ENCODE results near the gene COPG1. TPM values are rescaled to one million over a fixed set of nuclear protein-coding genes. Genes with fewer than 3 reads are reported as not detected.
"Not testable (repeated sequence)": the region's sequence is repeated elsewhere in the genome, so short reads cannot be mapped to it uniquely, and the experiment has no call there.

Gene COPG1
- 111 TPM for total RNA-seq

DNA sequence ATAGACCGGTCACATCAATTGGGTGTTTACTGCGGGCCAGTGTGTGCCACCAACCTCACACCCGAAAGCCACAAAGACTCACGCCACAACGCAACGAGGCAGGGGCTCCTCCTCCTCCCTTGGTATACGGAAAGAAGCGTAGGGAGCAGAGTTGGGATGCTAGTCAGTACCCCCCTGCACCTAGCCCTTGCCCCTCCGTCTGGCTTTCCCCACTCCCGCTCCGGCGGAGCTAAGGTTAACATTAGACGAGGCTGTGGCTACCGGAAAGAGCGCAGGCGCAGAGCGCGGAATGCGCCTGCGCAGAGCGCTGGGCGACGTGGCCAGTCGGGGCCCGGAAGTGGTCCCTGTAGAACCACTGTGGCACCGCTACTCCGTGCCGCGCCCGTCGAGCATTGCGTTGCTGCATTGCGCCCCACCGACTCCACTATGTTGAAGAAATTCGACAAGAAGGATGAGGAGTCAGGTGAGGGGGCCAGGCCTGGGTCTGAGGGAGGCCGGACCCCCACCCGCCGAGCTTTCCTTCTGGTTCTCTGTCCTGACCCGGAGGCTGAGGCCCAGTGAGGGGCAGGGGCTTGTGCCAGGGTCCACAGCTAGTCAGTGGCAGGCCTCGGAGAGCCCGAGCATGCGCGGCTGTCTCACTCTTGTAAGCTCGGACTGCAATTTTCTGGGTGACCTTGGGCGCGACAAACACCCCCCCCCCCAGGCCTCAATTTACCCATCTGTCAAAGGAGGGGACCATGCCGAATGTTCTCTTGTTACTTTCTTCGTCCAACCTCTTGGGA, at the start of gene COPG1:
COPG1 (plus strand) TSS at position 323 of the 782 bp plus-strand sequence; CDS start at position 427, 104 bp downstream.
- intact Hi-C loops (cut with DNase I): no loop called here
- peak; percentile 98 for ATAC-seq

GRCh38 chr3:129204473-129204872, 44.9 kb upstream of the COPG1 start:
- no peak for ATAC-seq
- intact Hi-C loops (cut with DNase I): no loop called here

More for the DNA sequence above, at the start of gene COPG1:
- DNase-seq (ENCODE audit: low spot score): peak; percentile 90

DNA sequence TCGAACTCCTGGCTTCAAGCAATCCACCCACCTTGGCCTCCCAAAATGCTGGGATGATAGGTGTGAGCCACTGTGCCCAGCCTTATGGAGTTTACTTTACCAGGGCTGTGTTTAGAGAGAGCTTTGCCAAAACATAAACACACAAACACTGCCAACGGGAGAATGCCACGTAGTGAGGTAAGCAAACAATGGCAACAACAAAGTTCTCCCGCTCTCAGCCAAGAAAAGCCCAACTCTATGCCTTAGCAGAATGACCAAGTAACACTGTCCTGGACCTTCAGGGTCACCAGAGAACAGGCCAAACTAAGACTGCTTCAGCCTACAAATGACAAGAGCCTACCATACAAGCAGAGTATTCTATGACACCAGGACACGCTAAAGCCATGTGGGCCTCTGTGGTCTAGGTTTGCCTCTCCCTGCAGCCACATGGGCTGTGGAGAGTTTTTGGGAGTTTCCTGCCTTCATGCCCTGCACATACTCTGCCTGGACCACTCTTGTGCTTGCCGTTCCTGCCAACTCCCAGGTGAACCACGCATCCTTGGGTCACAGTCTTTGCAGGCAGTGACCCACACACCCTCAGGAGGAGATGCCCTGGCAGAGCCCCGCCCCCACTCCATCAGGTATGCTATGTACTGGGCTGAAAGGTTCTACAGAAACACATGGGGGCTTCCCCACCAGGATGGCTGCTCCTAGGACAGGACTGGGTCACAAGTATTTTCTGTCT, 44.1 kb upstream of the COPG1 start:
- DNase-seq (ENCODE audit: low spot score): no peak
- ATAC-seq: no peak
- intact Hi-C loops (cut with DNase I): no loop called here

More at GRCh38 chr3:129204473-129204872, 44.9 kb upstream of the COPG1 start:
- DNase-seq (ENCODE audit: low spot score): no peak

- DNase-seq (ENCODE audit: low spot score): no peak
- ATAC-seq: no peak
- intact Hi-C loops (cut with DNase I): no loop called here
Observed at GRCh38 chr3:129207479-129207878, 41.9 kb upstream of the COPG1 start.

DNA sequence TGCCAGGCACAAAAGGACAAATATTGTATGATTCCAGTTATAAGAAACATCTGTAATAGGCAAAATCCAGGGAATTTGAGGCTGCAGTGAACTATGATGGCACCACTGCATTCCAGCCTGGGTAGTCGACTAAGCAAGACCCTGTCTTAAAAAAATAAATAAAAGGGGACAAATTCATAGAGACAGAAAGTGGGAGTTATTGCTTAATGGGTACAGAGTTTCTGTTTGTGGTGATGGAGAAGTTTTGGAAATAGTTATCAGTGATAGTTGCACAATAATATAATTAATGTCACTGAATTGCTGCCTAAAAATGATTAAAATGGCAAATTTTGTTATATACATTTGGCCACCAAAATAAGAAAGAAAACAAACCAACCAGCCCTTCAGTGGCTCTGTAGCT, 38.1 kb upstream of the COPG1 start:
- DNase-seq (ENCODE audit: low spot score): no peak
- intact Hi-C loops (cut with DNase I): no loop called here
- peak; percentile 34 for ATAC-seq

DNA sequence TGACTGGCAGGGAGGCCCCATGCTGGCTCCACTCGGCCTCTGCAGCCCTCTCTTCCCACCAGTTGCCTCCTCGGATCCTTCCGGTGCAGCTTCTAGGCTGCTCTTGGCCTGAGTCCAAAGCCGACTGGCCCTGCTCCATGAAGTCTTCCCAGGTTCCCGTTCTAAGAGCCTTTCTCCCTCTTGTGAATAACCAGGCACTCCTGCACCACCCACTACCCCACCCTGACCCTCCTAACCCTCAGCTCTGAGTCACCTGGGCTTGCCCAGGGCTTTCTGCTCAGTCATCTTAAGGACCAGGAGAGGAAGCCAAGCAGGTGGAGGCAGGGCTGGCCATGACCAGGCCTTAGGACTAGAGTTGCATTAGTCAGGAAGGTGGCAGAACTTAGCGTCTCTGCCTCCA, 37.6 kb upstream of the COPG1 start:
- DNase-seq (ENCODE audit: low spot score) (peak; percentile 80), ATAC-seq (peak; percentile 58)
- intact Hi-C loops (cut with DNase I): no loop called here

- no peak for ATAC-seq
- no peak for DNase-seq (ENCODE audit: low spot score)
- intact Hi-C loops (cut with DNase I): no loop called here
Observed at GRCh38 chr3:129213238-129213637, 36.2 kb upstream of the COPG1 start.

GRCh38 chr3:129218742-129219141, 30.7 kb upstream of the COPG1 start:
- DNase-seq (ENCODE audit: low spot score) (no peak), ATAC-seq (no peak)
- intact Hi-C loops (cut with DNase I): no loop called here

GRCh38 chr3:129224387-129224786, 25.0 kb upstream of the COPG1 start:
- intact Hi-C loops (cut with DNase I); DNase-seq (ENCODE audit: low spot score); ATAC-seq: not testable (repeated sequence)

DNA sequence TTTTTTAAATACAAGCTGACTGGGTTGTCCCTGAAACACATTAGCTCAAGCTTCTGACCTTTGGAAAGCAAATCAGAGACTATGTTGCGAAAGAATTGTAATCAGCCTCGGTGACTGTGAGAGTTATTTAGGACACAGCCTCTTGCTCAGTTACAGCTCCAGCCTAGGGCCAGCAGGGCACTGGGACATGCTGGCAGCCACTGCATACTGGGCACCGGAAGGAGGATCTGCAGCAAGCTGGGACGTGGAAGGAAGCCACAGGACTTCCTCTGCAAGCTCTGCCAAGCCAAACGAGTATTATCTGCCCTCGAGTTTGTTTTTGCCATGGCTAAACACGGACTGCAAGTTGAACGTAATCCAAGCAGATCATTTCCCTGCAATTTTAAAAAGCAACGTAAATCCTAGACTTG, 24.4 kb upstream of the COPG1 start:
- ATAC-seq: peak; percentile 95
- intact Hi-C loops (cut with DNase I): no loop called here

DNA sequence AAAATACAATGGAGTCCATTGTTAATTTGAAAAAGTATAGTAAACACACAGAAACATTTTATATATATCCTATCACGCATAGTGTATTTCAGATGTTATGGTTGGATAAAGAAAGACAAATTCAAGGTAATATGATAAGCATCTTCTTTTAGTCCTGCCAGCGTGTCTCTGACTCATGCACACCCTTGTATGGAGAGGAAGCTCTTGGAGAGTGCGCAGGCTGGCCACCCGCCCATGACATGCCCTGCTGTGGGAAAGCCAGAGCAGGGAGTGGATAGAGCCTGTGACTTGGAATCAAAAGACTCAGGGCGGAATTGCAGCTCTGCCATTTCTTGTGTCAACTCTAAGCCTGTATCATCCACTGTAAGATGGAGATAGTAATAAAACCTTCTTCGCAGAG, 23.0 kb upstream of the COPG1 start:
- ATAC-seq: peak; percentile 60
- DNase-seq (ENCODE audit: low spot score): peak; percentile 73
- intact Hi-C loops (cut with DNase I): no loop called here

More for the DNA sequence above, 24.4 kb upstream of the COPG1 start:
- DNase-seq (ENCODE audit: low spot score): peak; percentile 74

DNA sequence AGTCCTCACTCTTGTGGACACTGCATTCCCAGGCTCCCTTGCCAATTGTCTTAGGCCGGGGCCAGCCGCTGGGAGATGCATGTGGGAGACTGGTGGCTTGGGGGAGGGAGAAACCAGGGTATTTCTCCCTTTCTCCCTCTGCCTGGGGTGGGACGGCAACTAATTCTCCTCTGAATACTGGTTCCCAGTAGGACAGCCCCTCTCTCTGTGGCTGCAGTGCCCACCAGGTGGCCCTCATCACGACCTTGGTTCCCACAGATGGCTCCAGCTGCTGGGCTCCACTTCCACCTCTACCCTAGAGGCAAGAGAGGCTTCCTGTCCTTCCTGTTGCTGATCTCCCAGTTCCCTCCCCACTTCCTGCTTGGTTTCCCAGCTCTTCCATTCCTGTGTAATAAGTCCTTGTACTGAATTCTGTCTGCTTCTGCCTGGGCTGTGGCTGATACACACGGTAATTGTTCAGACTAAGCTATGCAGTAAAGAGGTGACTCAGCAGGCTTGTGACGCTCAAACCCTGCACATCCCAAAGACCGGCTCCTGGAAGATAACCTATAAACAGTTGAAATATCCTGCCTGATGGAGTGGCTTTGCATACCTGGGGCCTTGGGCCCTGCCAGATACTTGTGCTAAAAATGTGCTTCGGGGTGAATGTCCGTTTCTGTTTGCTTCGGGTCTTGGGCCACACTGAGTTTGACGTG, 20.4 kb upstream of the COPG1 start:
- ATAC-seq: no peak
- intact Hi-C loops (cut with DNase I): no loop called here

GRCh38 chr3:129230311-129231019, 18.9 kb upstream of the COPG1 start:
- peak; percentile 72 for ATAC-seq

More for the DNA sequence above, 20.4 kb upstream of the COPG1 start:
- no peak for DNase-seq (ENCODE audit: low spot score)

DNA sequence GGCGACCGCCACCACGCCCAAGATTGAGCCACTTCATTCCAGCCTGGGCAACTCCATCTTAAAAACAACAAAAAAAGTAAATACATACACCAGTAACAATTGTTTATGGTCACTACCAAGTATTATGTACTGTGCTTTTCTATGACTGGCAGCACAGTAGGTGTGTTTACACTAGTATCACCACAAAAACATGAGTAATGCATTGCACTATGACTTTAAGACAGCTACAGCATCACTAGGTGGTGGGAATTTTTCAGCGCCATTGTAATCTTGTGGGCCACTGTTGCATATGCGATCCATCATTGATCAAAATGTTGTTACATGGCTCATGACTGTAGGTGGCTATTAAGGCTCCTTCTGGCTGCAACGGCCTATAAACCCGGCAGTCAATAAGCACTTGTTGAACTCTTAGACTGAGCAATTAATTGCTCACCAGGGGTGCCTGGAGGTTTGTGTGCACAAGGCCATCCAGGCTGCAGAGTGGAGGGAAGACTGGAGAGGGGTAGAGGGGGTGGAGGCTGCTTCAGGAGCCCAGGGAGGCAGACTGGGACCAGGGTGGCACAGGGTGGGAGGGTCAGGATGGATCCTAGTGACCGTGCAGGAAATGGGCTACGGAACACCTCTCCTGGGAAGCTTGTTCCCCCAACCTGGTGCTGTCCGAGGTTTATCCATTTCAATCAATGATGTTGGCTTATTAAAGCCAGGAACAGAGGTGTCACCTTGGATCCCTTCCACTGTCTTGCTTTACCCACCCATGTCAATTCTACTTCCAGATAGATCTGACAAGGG, 17.9 kb upstream of the COPG1 start:
- no peak for DNase-seq (ENCODE audit: low spot score)

More at GRCh38 chr3:129230311-129231019, 18.9 kb upstream of the COPG1 start:
- no peak for DNase-seq (ENCODE audit: low spot score)
- intact Hi-C loops (cut with DNase I): no loop called here

GRCh38 chr3:129233538-129233937, 15.9 kb upstream of the COPG1 start:
- peak; percentile 82 for ATAC-seq
- intact Hi-C loops (cut with DNase I): no loop called here
- no peak for DNase-seq (ENCODE audit: low spot score)

More for the DNA sequence above, 17.9 kb upstream of the COPG1 start:
- ATAC-seq: no peak
- intact Hi-C loops (cut with DNase I): no loop called here

- ATAC-seq: no peak
- intact Hi-C loops (cut with DNase I): no loop called here
- no peak for DNase-seq (ENCODE audit: low spot score)
Observed at GRCh38 chr3:129234441-129234840, 15.0 kb upstream of the COPG1 start.

- intact Hi-C loops (cut with DNase I): no loop called here
- DNase-seq (ENCODE audit: low spot score) (no peak), ATAC-seq (no peak)
Observed at GRCh38 chr3:129235344-129235917, 14.0 kb upstream of the COPG1 start.
